Stomach (tissue), 9 donors: ENCODE data around the gene KIF13A. TPM values are rescaled to one million over a fixed set of nuclear protein-coding genes. Genes with fewer than 3 reads are reported as not detected.
"Not testable (repeated sequence)": the region's sequence is repeated elsewhere in the genome, so short reads cannot be mapped to it uniquely, and the experiment has no call there.

Experiments
- DNase-seq, 2 donors: peaks; one replicate each; pipeline versions ENCODE4 v3.0.0 to v3.0.0-alpha.2; 2013 to 2019
- H3K27ac ChIP-seq, 5 donors: fragments of 200-600 bp in 4 of 5; sonication (generic) in 4 of 5; one replicate each; pipeline ENCODE4 v1.5.1; 2013 to 2019; ENCODE audit warnings: mild to moderate bottlenecking in 1 of 5, moderate library complexity in 1 of 5
- H3K27me3 ChIP-seq, 3 donors: fragments of 200-600 bp; sonication (generic); one replicate each; pipeline ENCODE4 v1.5.1; 2017 to 2019; ENCODE audit warnings: mixed run types in 1 of 3
- H3K36me3 ChIP-seq, 4 donors: fragments of 200-600 bp; sonication (generic); 1 replicate in 3 of 4; 2 replicates in 1 of 4; pipeline ENCODE4 v1.5.1; 2016 to 2019
- H3K4me1 ChIP-seq, 4 donors: fragments of 200-600 bp; sonication (generic); one replicate each; pipeline ENCODE4 v1.5.1; 2016 to 2019
- H3K4me3 ChIP-seq, 4 donors: fragments of 200-600 bp; sonication (generic) in 3 of 4; one replicate each; pipeline ENCODE4 v1.5.1; 2016 to 2019; ENCODE audit warnings: mild to moderate bottlenecking in 1 of 4
- H3K9me3 ChIP-seq, 4 donors: fragments of 200-600 bp; sonication (generic); one replicate each; pipeline ENCODE4 v1.5.1; 2016 to 2019
- EP300 ChIP-seq: sonication (generic); formaldehyde crosslinking; IDR thresholded peaks from one replicate; pipeline ENCODE4 v1.6.1; 2017; ENCODE audit warnings: antibody characterized with exemption
- POLR2A ChIP-seq, 4 donors: fragments of 450-650 bp; IDR thresholded peaks; one replicate each; pipeline ENCODE4 v1.6.1; 2016; ENCODE audit warnings: antibody characterized with exemption in 4 of 4, control low read depth in 2 of 4, mild to moderate bottlenecking in 1 of 4, moderate library complexity in 1 of 4
- POLR2AphosphoS5 ChIP-seq, 3 donors: sonication (generic); formaldehyde crosslinking; IDR thresholded peaks; one replicate each; pipeline ENCODE4 v1.6.1; 2016; ENCODE audit warnings: antibody characterized with exemption in 3 of 3
- WGBS, 5 donors: extraction: QIAGEN DNeasy Blood & Tissue Kit in 3 of 5; methylation state at CpG; one replicate each; pipeline versions ENCODE4 v1.1.5 to v1.1.7; 2013 to 2018; 5-methylcytosine and 5-hydroxymethylcytosine counted together
- intact Hi-C: fragments of 100-400 bp; cut with DNase I; formaldehyde crosslinking; loops from one replicate; pipeline ENCODE4 v1.15.1; 2023; ENCODE audit warnings: low total_unique reads
- polyA plus RNA-seq, 3 donors: library from polyadenylated mRNA; stranded (reverse); fragments of 200-250 nt; gene quantifications; one replicate each; pipeline ENCODE4 v1.2.3, GENCODE V29; 2013
- total RNA-seq, 5 donors: library from RNA; depleted of rRNA; stranded (reverse); fragments of >200 nt; gene quantifications; one replicate each; pipeline versions ENCODE4 v1.1.0 to v1.2.3, GENCODE V29; 2014 to 2016
- TF ChIP-seq, protein P1 (sequence below), 7 experiments: fragments of 450-650 bp in 4 of 7; fragments of 200-600 bp in 3 of 7; sonication (generic) in 3 of 7; IDR thresholded peaks; one replicate each; pipeline ENCODE4 v1.5.1; 2016 to 2019; ENCODE audit warnings: antibody characterized with exemption in 7 of 7, control low read depth in 2 of 7, mild to moderate bottlenecking in 1 of 7
- donor health status: healthy with polysubstance abuse.
- donor health status: Bipolar disorder and iron deficiency.
- donor health status: healthy.

Gene KIF13A
- total and polyA plus RNA-seq, 8 donors: 9.2 to 60.6 (median 23.6) TPM

DNA sequence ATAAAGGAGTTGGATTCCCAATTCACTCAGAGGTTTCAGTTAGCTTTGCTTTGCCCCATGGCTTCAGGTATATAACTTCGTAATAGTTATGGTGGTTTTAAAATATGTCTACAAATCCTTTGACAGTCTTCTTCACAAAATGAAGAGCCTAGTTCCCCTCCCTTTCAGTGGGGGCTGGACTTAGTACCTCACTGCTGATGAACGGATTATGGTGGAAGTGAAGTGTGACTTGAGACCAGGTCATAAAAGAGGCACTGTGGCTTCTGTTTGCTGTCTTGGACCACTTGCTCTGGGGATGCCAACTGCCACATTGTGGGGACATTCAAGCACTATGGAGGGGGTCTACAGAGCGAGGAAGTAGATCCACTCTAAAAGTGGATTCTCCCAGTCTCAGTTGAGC, 233.2 kb downstream of the KIF13A start:
- no peaks in the 10 kb centered on the region for H3K9me3 ChIP-seq
- H3K36me3 ChIP-seq: peaks cover 0 to 9% (median 3%) of the 10 kb centered on the region in 4 donors
- 73 to 84% (median 76%) methylated on average over 3 of the region's 3 CpGs for WGBS, 5 donors
- H3K4me3 ChIP-seq: no peak overlapping the region
- no peak for DNase-seq
- H3K27ac ChIP-seq: no peak overlapping the region
- intact Hi-C loops: no loop called here
- no peaks in the 10 kb centered on the region for H3K4me1 ChIP-seq
- no peaks in the 10 kb centered on the region for H3K27me3 ChIP-seq
- no peak for TF ChIP-seq POLR2A (IDR thresholded peaks at IDR 0.05)
- TF ChIP-seq, protein P1, sequence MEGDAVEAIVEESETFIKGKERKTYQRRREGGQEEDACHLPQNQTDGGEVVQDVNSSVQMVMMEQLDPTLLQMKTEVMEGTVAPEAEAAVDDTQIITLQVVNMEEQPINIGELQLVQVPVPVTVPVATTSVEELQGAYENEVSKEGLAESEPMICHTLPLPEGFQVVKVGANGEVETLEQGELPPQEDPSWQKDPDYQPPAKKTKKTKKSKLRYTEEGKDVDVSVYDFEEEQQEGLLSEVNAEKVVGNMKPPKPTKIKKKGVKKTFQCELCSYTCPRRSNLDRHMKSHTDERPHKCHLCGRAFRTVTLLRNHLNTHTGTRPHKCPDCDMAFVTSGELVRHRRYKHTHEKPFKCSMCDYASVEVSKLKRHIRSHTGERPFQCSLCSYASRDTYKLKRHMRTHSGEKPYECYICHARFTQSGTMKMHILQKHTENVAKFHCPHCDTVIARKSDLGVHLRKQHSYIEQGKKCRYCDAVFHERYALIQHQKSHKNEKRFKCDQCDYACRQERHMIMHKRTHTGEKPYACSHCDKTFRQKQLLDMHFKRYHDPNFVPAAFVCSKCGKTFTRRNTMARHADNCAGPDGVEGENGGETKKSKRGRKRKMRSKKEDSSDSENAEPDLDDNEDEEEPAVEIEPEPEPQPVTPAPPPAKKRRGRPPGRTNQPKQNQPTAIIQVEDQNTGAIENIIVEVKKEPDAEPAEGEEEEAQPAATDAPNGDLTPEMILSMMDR (IDR thresholded peaks at IDR 0.05): no peak
- TF ChIP-seq POLR2AphosphoS5 (IDR thresholded peaks at IDR 0.05): no peak
- no peak for TF ChIP-seq EP300

DNA sequence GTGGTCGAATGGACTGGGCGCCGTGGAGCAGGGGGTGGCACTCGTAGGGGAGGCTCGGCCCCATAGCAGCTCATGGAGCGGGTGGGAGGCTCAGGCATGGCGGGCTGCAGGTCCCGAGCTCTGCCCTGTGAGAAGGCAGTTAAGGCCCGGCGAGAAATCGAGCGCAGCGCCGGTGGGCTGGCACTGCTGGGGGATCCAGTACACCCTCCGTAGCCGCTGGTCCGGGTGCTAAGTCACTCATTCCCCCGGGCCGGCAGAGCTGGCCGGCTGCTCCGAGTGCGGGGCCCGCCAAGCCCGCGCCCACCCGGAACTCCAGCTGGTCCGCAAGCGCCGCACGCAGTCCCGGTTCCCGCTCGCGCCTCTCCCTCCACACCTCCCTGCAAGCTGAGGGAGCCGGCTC, 242.1 kb downstream of the KIF13A start:
- 94 to 97% (median 97%) methylated on average over 12 to 35 of the region's 35 CpGs; no CpG with 5 or more reads in 1 of the 5 donors for WGBS, 5 donors
- not testable (repeated sequence) for H3K27ac ChIP-seq, H3K4me1 ChIP-seq

DNA sequence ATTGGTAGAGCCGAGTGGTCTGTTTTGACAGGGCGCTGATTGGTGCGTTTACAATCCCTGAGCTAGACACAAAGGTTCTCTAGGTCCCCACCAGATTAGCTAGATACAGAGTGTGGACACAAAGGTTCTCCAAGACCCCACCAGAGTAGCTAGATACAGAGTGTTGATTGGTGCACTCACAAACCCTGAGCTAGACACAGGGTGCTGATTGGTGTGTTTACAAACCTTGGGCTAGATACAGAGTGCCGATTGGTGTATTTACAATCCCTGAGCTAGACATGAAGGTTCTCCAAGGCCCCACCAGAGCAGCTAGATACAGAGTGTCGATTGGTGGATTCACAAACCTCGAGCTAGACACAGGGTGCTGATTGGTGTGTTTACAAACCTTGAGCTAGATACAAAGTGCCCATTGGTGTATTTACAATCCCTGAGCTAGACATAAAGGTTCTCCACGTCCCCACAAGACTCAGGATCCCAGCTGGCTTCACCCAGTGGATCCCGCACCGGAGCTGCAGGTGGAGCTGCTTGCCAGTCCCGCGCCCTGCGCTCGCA, 242.6 kb downstream of the KIF13A start:
- H3K9me3 ChIP-seq, H3K27me3 ChIP-seq, intact Hi-C loops, DNase-seq, H3K27ac ChIP-seq, H3K4me3 ChIP-seq, H3K36me3 ChIP-seq, H3K4me1 ChIP-seq: not testable (repeated sequence)
- WGBS, 5 donors: 70 to 92% (median 83%) methylated on average over 7 to 13 of the region's 13 CpGs

More for the DNA sequence above, 242.1 kb downstream of the KIF13A start:
- H3K4me3 ChIP-seq, H3K36me3 ChIP-seq, H3K27me3 ChIP-seq, intact Hi-C loops, DNase-seq, H3K9me3 ChIP-seq: not testable (repeated sequence)

DNA sequence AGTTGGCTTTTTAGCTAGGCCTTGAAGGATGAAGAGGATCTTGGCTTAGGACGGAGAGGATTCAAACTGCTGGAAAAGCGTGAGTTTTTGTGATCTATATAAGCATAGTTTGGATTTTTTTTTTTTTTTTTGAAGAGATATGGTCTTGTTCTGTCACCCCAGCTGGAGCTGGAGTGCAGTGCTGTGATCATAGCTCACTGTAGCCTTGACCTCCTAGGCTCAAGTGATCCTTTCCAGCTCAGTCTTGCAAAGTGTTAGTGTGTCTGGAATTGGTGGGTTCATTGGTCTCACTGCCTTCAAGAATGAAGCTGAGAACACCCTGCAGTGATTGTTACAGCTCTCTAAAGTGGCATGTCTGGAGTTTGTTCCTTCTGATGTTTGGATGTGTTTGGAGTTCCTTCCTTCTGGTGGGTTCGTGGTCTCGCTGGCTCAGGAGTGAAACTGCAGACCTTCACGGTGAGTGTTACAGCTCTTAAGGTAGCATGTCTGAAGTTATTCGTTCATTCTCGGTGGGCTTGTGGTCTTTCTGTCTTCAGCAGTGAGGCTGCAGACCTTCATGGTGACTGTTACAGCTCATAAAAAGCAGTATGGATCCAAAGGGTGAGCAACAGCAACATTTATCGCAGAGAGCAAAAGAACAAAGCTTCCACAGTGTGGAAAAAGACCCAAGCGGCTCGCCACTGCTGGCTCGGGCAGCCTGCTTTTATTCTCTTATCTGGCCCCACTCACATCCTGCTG, 243.2 kb downstream of the KIF13A start:
- Histone ChIP-seq H3K4me3 (no peak overlapping the region), H3K9me3 (no peaks in the 10 kb centered on the region), H3K36me3 (no peaks in the 10 kb centered on the region), H3K27ac (no peak overlapping the region), H3K4me1 (no peaks in the 10 kb centered on the region), H3K27me3 (no peaks in the 10 kb centered on the region)
- 45 to 70% (median 58%) methylated on average over 11 of the region's 11 CpGs for WGBS, 5 donors
- TF ChIP-seq EP300 (no peak), POLR2A (IDR thresholded peaks at IDR 0.05) (no peak), POLR2AphosphoS5 (IDR thresholded peaks at IDR 0.05) (no peak)
- TF ChIP-seq, protein P1 (IDR thresholded peaks at IDR 0.05): no peak
- no peak for DNase-seq
- intact Hi-C loops: no loop called here

DNA sequence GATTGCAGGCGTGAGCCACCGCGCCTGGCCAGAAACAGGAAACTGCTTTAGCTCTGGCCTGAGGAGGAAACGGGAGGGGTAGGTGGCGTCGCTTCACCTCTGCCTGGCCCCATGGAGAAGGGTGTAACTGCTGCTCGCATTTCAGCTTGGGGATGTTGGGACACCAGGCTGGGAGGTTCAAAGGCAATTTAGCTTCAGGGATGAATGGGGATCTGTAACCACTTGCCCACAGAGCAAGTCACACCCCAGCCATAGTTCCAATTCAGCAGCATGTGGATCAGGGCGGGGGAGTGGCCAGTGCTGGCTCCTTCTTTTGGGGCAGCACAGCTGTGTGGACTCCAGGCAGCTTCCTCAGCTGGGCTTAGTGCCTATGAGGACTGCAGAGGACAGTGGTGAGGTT, 245.9 kb downstream of the KIF13A start:
- Histone ChIP-seq H3K27me3 (no peaks in the 10 kb centered on the region), H3K9me3 (peaks cover 10 to 25% (median 23%) of the 10 kb centered on the region in 4 donors), H3K27ac (no peak overlapping the region), H3K36me3 (no peaks in the 10 kb centered on the region), H3K4me1 (no peaks in the 10 kb centered on the region), H3K4me3 (no peak overlapping the region)
- 58 to 69% (median 68%) methylated on average over 7 to 8 of the region's 8 CpGs for WGBS, 5 donors
- TF ChIP-seq POLR2A (IDR thresholded peaks at IDR 0.05): no peak
- TF ChIP-seq, protein P1 (IDR thresholded peaks at IDR 0.05): no peak
- no peak for TF ChIP-seq EP300
- TF ChIP-seq POLR2AphosphoS5 (IDR thresholded peaks at IDR 0.05): no peak
- intact Hi-C loops: no loop called here
- peak in 1 of 2 donors; percentile 12 for DNase-seq
